Loucy (cell line): ENCODE measurements around the gene CCDC12.

Experiments
- EZH2phosphoT487 ChIP-seq: fragments of 200-600 bp; IDR thresholded peaks from 2 replicates; pipeline ENCODE4 v1.6.1; 2018; ENCODE audit warnings: antibody characterized with exemption, mild to moderate bottlenecking, moderate library complexity, borderline replicate concordance
- TF ChIP-seq, protein P1 (sequence below): fragments of 200-600 bp; sonication (generic); conservative IDR thresholded peaks from 2 replicates; pipeline ENCODE4 v1.5.1; 2014; ENCODE audit warnings: mild to moderate bottlenecking, antibody characterized with exemption, low read length

DNA sequence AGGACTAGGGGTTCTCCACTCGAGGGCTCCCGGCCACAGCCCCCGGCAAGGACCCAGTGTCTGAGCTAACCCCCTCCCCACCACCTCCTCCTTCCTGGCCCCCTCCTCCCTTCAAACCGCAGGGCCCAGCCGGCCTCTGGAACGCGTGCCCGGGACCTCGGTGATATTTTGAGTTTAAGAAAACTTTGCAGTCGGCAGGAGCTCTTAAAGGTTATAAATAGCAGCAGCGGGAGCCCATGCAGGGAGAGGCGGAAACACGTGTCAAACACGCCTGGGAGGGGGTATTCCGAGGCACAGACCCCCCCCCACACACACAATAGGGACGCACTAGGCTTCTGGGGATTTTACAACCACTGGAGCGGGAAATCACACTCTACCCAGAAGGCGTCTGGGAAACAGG, 102.1 kb downstream of the CCDC12 start:
- TF ChIP-seq, protein P1, sequence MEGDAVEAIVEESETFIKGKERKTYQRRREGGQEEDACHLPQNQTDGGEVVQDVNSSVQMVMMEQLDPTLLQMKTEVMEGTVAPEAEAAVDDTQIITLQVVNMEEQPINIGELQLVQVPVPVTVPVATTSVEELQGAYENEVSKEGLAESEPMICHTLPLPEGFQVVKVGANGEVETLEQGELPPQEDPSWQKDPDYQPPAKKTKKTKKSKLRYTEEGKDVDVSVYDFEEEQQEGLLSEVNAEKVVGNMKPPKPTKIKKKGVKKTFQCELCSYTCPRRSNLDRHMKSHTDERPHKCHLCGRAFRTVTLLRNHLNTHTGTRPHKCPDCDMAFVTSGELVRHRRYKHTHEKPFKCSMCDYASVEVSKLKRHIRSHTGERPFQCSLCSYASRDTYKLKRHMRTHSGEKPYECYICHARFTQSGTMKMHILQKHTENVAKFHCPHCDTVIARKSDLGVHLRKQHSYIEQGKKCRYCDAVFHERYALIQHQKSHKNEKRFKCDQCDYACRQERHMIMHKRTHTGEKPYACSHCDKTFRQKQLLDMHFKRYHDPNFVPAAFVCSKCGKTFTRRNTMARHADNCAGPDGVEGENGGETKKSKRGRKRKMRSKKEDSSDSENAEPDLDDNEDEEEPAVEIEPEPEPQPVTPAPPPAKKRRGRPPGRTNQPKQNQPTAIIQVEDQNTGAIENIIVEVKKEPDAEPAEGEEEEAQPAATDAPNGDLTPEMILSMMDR: no peak
- no peak for TF ChIP-seq EZH2phosphoT487
